PC-3 (cell line): Measurements from ENCODE around the gene SFSWAP. TPM values are rescaled to one million over a fixed set of nuclear protein-coding genes. Genes with fewer than 3 reads are reported as not detected.

Source experiments
- ATAC-seq: fragments of 200-7000 bp; cut with Tn5 transposase; 2 replicates; pipeline ENCODE4 v1.9.1; 2020; ENCODE audit warnings: mild to moderate bottlenecking, moderate library complexity
- BruUV-seq: library from RNA; stranded (reverse); fragments of 400-500 nt; replicated peaks from 2 replicates; lab custom pipeline; 2021; lab: Mats Ljungman, UMichigan
- CTCF ChIA-PET: fragments of 300-600 bp; sonication (Branson Sonifier 250); formaldehyde crosslinking; loops from one replicate; lab custom pipeline; 2022; ENCODE audit warnings: antibody characterized with exemption; lab: Charles Lee
- POLR2A ChIA-PET: fragments of 300-600 bp; sonication (Branson Sonifier 250); formaldehyde crosslinking; loops from one replicate; lab custom pipeline; 2022; ENCODE audit warnings: antibody characterized with exemption; ENCODE audit not compliant: unreplicated experiment; lab: Charles Lee
- DNase-seq: peaks from one replicate; pipeline ENCODE4 v3.0.0-alpha.2; 2015
- H2AFZ ChIP-seq: fragments of 300-600 bp; sonication (generic); 2 replicates; pipeline ENCODE4 v1.6.0; 2016; ENCODE audit warnings: antibody characterized with exemption, low read length
- H3F3A ChIP-seq: fragments of 300-600 bp; sonication (generic); one replicate; pipeline ENCODE4 v1.6.0; 2017; ENCODE audit warnings: antibody characterized with exemption, low read length, control low read depth, mild to moderate bottlenecking; ENCODE audit not compliant: unreplicated experiment
- H3K27ac ChIP-seq: fragments of 300-600 bp; sonication (generic); 2 replicates; pipeline ENCODE4 v1.5.1; 2016; ENCODE audit warnings: mild to moderate bottlenecking, low read length
- H3K27me3 ChIP-seq: fragments of 300-600 bp; sonication (generic); 2 replicates; pipeline ENCODE4 v1.6.1; 2016; ENCODE audit warnings: low read length, mixed read lengths
- H3K36me3 ChIP-seq: fragments of 300-600 bp; sonication (generic); 2 replicates; pipeline ENCODE4 v1.6.1; 2016; ENCODE audit warnings: low read depth, mixed run types, low read length, mixed read lengths
- H3K4me1 ChIP-seq: fragments of 300-600 bp; sonication (generic); 2 replicates; pipeline ENCODE4 v1.5.1; 2016; ENCODE audit warnings: low read length; ENCODE audit not compliant: insufficient read depth
- H3K4me2 ChIP-seq: fragments of 300-600 bp; sonication (generic); 2 replicates; pipeline ENCODE4 v1.6.0; 2016; ENCODE audit warnings: low read length
- H3K4me3 ChIP-seq: fragments of 300-600 bp; sonication (generic); 2 replicates; pipeline ENCODE4 v1.5.1; 2016; ENCODE audit warnings: mild to moderate bottlenecking, low read length, mixed read lengths
- H3K79me2 ChIP-seq: fragments of 300-600 bp; sonication (generic); 2 replicates; pipeline ENCODE4 v1.6.1; 2017; ENCODE audit warnings: low read length, mixed read lengths
- H3K9ac ChIP-seq: fragments of 300-600 bp; sonication (generic); 2 replicates; pipeline ENCODE4 v1.6.0; 2016; ENCODE audit warnings: mild to moderate bottlenecking, low read length
- H3K9me2 ChIP-seq: fragments of 300-600 bp; sonication (generic); replicated peaks from 2 replicates; pipeline ENCODE4 v1.6.1; 2016; ENCODE audit warnings: mixed run types, low read length, mixed read lengths
- H3K9me3 ChIP-seq: fragments of 300-600 bp; sonication (generic); 2 replicates; pipeline ENCODE4 v1.6.1; 2016; ENCODE audit warnings: low read length, mixed read lengths
- H4K20me1 ChIP-seq: fragments of 300-600 bp; sonication (generic); 2 replicates; pipeline ENCODE4 v1.6.1; 2016; ENCODE audit warnings: low read length, mixed read lengths
- CTCF ChIP-seq: fragments of 300-600 bp; sonication (generic); conservative IDR thresholded peaks from 2 replicates; pipeline ENCODE4 v1.5.1; 2017; ENCODE audit warnings: antibody characterized with exemption, low read depth, mild to moderate bottlenecking, low read length
- EZH2 ChIP-seq: fragments of 300-600 bp; sonication (generic); IDR thresholded peaks from one replicate; pipeline ENCODE4 v1.6.1; 2017; ENCODE audit warnings: antibody characterized with exemption, mild to moderate bottlenecking, low read length; ENCODE audit not compliant: unreplicated experiment
- EZH2phosphoT487 ChIP-seq: fragments of 300-600 bp; sonication (generic); IDR thresholded peaks from 2 replicates; pipeline ENCODE4 v1.6.1; 2018; ENCODE audit warnings: mild to moderate bottlenecking, antibody characterized with exemption, low read length, borderline replicate concordance
- intact Hi-C: fragments of 100-400 bp; cut with micrococcal nuclease; formaldehyde crosslinking; loops from 2 replicates; pipeline ENCODE4 v1.9.0; 2023
- total RNA-seq: library from RNA; depleted of rRNA; stranded (reverse); fragments of >200 nt; gene quantifications from 2 replicates; pipeline ENCODE4 v1.2.3, GENCODE V29; 2014

SFSWAP gene
- total RNA-seq, 1 experiment from 2014 or later, result 57.5 TPM

- CTCF ChIA-PET, result no interaction called here
- intact Hi-C loops, result no loop called here
Measured at GRCh38 chr12:131817241-131817640, 106.4 kb downstream of the SFSWAP start.

GRCh38 chr12:131818821-131819585 lies 108.1 kb downstream of the SFSWAP start:
- H3K9me2 ChIP-seq, result no peaks in the 10 kb centered on the region
- H3K9ac ChIP-seq, result no peak overlapping the region
- ChIA-PET POLR2A (no interaction called here), CTCF (no interaction called here)
- no peaks in the 10 kb centered on the region for H3K79me2 ChIP-seq
- no TSS peak for BruUV-seq
- H3K4me3 ChIP-seq, result no peak overlapping the region
- no peaks in the 10 kb centered on the region for H3K4me1 ChIP-seq
- DNase-seq (no peak), ATAC-seq (no peak)
- no peak overlapping the region for H3K4me2 ChIP-seq
- no peak overlapping the region for H2AFZ ChIP-seq
- no peak overlapping the region for H3K27ac ChIP-seq
- no peaks in the 10 kb centered on the region for H4K20me1 ChIP-seq
- H3K36me3 ChIP-seq, result no peaks in the 10 kb centered on the region
- TF ChIP-seq EZH2 (no peak), CTCF (no peak), EZH2phosphoT487 (no peak)
- H3K9me3 ChIP-seq, result no peaks in the 10 kb centered on the region
- H3F3A ChIP-seq, result no peaks in the 10 kb centered on the region
- intact Hi-C loops, result no loop called here
- H3K27me3 ChIP-seq, result no peaks in the 10 kb centered on the region

More at GRCh38 chr12:131817241-131817640, 106.4 kb downstream of the SFSWAP start:
- Histone ChIP-seq H3K27me3 (no peaks in the 10 kb centered on the region), H4K20me1 (no peaks in the 10 kb centered on the region), H3K9ac (no peak overlapping the region), H3K79me2 (no peaks in the 10 kb centered on the region), H3K27ac (no peak overlapping the region), H3K4me3 (no peak overlapping the region), H3K9me3 (no peaks in the 10 kb centered on the region), H2AFZ (no peak overlapping the region), H3F3A (no peaks in the 10 kb centered on the region), H3K9me2 (no peaks in the 10 kb centered on the region), H3K36me3 (no peaks in the 10 kb centered on the region), H3K4me2 (no peak overlapping the region), H3K4me1 (no peaks in the 10 kb centered on the region)
- TF ChIP-seq CTCF, result no peak
- TF ChIP-seq EZH2phosphoT487, result no peak
- TF ChIP-seq EZH2, result no peak
- POLR2A ChIA-PET, result interaction anchor here (0.7 kb wide), 1 partner anchor 848 kb away, joined by 4 read pairs; no protein-coding TSS in a partner anchor
- DNase-seq (no peak), ATAC-seq (no peak)
- BruUV-seq, result no TSS peak

DNA sequence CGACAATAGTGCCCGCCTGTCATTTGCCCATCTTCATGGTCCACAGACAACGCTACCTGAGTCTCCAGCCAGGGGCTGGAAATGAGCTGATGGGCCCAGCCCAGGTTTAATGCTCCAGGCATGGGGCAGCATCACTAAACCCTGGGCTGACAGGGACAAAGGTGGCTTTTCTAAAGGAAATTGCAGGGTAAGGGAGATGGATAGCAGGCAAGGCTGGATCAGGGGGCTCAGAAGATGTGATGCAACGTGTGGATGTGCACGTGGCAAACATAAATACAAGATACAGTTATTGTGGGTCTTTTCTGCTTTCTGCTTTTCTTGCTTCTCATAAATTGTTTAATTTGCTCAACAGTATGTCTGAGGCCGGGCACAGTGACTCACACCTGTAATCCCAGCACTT lies 113.6 kb downstream of the SFSWAP start:
- intact Hi-C loops, result no loop called here
- H3K4me1 ChIP-seq, result peaks cover 6% of the 10 kb centered on the region
- H3K79me2 ChIP-seq, result no peaks in the 10 kb centered on the region; the same call in 1 of the 2 replicates
- H3K27me3 ChIP-seq, result no peaks in the 10 kb centered on the region
- BruUV-seq, result no TSS peak
- H3K9me2 ChIP-seq, result no peaks in the 10 kb centered on the region
- ChIA-PET POLR2A (no interaction called here), CTCF (no interaction called here)
- H3K9ac ChIP-seq, result no peak overlapping the region
- H2AFZ ChIP-seq, result no peak overlapping the region
- H3K4me3 ChIP-seq, result no peak overlapping the region
- H3F3A ChIP-seq, result no peaks in the 10 kb centered on the region
- no peaks in the 10 kb centered on the region for H4K20me1 ChIP-seq
- no peaks in the 10 kb centered on the region for H3K9me3 ChIP-seq
- no peaks in the 10 kb centered on the region for H3K36me3 ChIP-seq
- H3K27ac ChIP-seq, result no peak overlapping the region
- DNase-seq (peak; percentile 47), ATAC-seq (no peak)
- H3K4me2 ChIP-seq, result no peak overlapping the region
- TF ChIP-seq EZH2phosphoT487 (no peak), CTCF (no peak), EZH2 (no peak)
